ENCODE data around the gene KY.

The KY gene

GRCh38 chr3:134644731-134645514 lies 5.9 kb downstream of the KY start:
- no peak for DNase-seq (ENCODE audit: low read depth)

DNA sequence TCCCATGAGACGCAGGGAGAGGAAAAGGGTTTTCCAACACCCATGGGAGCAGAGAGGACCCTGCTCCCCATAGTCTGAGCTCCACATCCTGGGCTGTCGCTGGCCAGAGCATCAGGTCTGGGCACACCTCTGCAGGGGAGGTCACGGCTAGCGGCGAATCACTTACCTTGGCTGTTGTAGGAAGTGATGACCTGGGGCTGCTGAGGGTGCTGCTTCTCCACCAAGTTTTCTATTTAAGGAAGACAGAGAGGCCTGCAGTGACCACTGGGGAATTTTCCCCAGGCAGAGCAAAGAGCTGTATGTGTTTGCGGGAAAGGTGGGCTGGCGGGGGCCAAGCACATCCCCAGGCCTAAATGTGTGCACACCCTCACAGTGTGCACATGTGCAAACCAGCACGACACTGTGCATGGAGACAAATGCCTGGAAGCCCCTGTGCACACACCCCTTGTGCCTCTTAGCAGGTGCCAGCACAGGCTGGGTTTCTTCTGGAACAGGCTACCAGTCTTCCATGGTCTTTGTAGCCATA lies 7.6 kb downstream of the KY start:
- no peak for DNase-seq (ENCODE audit: low read depth)

GRCh38 chr3:134642445-134643149 lies 8.2 kb downstream of the KY start:
- DNase-seq (ENCODE audit: low read depth), result no peak

DNA sequence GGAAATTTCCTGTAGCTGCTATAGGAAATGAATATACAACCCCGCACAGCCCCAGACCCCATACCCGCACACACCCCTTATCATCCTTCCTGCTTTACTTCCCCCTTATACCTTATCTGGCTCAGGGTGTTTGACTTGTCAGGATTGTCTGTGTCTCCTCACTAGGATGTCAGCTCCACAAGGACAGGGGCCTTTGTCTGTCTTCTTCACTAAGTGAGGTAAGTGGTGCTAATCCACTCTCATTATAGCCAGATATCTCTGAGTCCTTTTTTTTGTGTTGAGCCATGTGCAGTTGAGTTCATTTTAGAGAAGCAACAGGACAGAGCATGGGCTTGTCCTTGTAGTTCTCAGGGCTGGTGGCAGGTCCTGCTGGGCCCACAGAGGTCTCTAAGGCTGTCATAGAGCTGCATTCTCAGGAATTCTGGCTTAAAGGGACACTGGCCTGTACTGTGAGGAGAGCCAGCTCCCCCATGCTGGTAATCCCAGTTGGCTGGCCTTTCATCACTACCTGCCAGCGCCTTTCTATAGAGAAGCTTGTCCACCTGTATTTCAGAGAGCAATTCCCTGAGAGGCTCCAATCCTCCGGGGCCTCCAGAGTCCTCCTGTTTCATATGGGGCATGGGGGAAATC lies 9.0 kb downstream of the KY start:
- DNase-seq (ENCODE audit: low read depth), result no peak

DNA sequence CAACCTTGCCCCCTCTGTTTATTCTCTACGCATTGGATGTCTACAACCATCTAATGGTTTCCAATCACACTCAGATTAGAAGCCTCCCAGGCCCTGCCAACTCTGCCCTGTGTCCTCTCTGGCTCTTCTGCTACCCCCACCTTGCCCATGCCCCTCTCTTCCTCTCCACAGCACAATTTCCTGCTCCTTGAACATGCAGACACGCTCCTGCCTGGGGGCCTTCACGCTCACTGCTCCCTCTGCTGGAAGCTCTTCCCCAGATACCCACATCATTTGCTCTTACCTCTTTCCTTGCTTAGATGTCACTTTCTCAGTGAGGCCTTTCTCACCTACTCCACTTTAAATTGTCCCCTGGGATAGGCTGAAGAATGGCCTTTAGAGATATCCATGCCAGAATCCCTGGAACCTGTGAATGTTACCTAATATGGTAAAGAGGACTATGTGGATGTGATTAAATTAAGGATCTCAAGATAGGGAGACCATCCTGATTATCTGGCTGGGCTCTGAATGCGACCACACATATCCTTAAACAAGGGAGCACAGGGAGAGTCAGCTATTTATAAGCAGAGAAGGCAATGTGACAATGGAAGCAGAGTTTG lies 9.9 kb downstream of the KY start:
- no peak for DNase-seq (ENCODE audit: low read depth)

GRCh38 chr3:134640378-134640777 lies 10.4 kb downstream of the KY start:
- DNase-seq (ENCODE audit: low read depth), result no peak

GRCh38 chr3:134638385-134639030 lies 12.3 kb downstream of the KY start:
- no peak for DNase-seq (ENCODE audit: low read depth)

DNA sequence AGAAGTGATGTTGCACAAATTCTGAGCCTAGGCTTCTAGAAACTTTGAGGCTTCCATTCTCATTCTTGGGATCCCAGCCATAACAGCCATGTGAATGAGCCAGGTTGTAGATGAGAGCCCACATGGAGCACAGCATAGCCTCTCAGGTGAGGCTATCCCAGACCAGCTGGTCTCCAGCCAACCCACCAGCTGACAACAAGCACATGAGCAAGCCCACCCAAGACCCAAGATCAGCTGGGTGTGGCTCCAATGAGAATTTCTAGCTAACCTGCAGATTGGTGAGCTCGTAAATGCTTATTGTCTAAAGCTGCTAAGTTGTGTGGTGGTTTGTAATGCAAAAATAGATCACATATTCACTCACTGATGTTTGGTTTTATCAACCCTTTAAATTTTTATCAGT lies 14.4 kb downstream of the KY start:
- DNase-seq (ENCODE audit: low read depth), result no peak

GRCh38 chr3:134630506-134630905 lies 20.3 kb downstream of the KY start:
- DNase-seq (ENCODE audit: low read depth), result no peak

GRCh38 chr3:134628884-134629283 lies 21.9 kb downstream of the KY start:
- DNase-seq (ENCODE audit: low read depth), result no peak

- DNase-seq (ENCODE audit: low read depth), result no peak
Measured at GRCh38 chr3:134627831-134628230, 23.0 kb downstream of the KY start.

DNA sequence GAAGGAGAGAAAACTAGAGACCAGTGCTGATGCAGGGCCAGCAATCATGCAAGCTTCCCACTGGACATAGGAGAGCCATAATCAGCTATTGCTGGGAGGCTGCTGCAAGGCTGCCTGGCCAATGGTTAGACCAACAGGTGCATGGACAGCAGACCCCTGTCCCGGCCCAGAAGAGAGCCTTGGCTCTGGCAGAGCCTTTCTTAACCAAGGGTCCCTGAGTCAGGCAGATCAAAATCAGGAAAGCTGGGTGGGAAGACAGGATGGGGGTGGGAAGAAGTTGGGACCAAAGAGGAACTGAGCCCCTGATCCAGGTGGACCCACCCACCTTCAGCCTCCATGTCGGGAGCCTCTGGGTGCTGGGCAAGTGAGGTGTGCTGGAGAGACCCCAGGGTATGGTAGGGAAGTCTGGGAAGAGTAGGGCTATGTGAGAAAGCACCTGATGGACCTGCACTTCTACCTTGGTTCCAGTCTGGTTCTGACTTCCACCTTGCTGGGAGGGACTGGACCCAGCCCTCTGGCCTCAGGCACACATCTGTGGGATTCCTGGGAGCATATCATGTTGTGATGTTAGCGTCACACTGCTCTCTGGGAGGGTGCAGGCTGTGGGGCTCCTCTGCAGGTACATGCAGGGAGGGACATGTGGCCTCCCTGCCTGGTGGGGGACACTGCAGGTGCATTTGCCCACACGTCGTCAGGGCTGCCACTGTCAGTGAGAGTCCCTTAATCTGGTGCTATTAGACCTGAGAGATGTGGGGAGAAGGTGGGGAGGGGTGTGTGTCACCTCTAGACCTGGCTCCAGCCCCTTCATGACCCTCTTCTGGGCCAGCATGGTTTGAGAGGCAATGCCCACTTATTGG lies 24.7 kb downstream of the KY start:
- no peak for DNase-seq (ENCODE audit: low read depth)

- DNase-seq (ENCODE audit: low read depth), result no peak
Measured at GRCh38 chr3:134625462-134625861, 25.4 kb downstream of the KY start.

DNA sequence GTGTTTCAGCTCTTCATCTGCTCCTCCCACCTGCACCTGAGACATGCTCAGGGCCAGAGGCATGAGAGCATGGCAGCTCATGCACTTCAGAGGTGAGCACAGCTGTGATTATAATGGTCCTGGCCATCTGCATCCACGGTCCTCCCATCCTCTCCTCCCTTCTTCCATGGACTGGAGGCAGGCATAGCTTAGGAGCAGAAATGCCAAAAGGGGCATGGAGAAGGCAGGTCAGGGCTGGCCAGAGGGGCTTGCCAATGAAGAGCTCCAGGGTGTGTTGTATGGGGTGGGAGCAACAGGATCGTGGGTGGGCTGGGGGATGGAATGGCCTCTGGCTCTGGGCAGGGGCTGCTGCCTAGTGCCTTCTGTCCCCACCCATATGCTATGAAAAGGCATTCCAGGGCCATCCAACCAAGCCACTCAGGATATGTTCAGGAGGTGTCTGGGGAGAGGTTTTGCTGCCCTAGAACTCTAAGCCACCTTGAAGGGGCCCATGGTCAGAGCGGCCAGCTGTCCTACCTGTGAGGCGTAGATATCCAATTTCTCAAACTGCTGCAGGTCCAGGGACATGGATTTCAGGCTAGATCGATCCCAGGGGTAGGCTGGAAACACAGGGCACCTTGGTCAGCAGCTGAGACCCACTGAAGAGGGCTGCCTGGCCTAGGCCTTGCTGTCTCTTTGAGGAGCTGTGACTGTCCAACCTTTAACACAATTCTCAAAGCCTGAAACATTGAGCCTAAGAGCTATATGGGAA lies 26.1 kb downstream of the KY start:
- DNase-seq (ENCODE audit: low read depth), result no peak

DNA sequence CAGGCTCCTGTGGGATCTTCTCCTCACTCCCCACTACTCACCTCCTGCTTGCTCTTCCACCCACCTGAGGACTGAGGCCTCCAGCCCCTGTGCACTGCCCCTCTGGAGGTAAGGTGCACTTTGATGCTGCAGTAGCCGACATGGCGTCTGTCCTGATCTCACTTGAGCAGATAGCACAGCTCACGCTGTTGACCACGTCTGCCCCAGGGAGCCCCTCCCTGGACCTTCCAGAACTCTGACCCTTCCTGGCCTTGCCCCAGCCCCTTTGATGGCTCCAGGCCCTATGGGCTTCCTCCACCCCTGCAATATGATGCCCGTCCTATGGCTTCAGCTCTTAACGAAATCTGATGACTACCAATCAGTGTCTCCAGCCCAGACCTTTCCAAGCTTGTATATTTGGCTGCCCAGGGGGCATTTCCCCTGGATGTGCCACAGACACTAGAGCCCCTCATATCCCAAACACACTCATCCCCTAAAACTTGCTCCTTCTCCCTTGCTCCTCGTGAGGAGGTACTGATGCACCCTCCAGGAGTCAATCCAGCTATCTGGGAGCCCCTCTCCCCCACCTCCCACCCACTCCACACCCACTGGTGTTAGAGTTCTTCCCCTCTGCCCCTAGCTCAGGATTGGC lies 27.1 kb downstream of the KY start:
- DNase-seq (ENCODE audit: low read depth), result no peak

- DNase-seq (ENCODE audit: low read depth), result no peak
Measured at GRCh38 chr3:134622806-134623365, 27.9 kb downstream of the KY start.

DNA sequence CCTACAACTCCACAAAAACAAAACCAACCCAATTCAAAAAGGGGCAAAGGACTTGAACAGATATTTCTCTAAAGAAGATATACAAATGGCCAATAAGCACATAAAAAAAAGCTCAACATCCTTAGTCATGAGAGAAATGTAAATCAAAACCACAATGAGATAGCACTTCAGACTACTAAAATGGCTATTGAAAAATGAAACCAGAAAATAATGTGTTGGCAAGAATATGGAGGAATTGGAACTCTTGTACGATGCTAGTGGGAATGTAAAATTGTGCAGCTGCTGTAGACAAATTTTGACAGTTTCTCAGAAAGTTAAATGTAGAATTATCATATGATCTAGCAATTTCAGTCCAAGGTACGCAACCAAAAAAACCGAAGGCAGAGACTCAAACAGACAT lies 29.0 kb downstream of the KY start:
- no peak for DNase-seq (ENCODE audit: low read depth)

DNA sequence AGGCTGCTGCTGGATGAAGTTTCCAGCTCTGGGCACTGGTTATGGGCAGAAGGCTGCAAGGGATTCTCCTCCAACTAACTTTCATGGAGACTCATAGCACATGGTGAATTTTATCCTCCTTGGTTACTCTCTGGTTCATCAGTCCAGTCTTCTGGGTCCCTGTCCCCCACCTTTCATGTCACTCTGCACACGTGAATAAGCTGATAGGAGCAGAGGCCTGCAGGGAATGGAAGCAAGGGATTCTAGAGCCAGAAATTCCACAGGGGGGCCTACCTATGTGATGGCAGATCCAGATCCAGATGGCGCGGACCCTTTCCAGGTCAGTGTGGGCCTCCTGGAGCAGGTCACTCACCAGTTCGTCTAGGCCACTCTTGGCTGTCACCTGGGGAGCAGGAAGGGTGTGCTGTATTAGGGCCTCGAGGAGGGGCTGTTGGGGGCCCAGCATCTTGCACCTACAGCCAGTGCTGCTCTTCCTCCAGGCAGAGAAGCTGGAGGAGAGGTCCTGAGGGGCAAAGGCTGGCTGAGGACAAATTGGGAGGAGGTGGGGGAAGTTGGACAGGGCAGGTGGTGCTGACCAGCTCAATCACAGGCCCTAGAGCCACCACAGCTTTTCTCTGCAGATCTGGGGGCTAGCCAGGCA lies 30.2 kb downstream of the KY start:
- DNase-seq (ENCODE audit: low read depth), result no peak

GRCh38 chr3:134619884-134620445 lies 30.9 kb downstream of the KY start:
- no peak for DNase-seq (ENCODE audit: low read depth)

All from stimulated activated CD8-positive, alpha-beta memory T cell treated with anti-CD3 and anti-CD28 coated beads, Interleukin-4, amount 100 ng/mL, for 24 hours (primary cell).